ENCODE data around the gene NPM3. TPM values are rescaled to one million over a fixed set of nuclear protein-coding genes. Genes with fewer than 3 reads are reported as not detected.

The NPM3 gene
- total and polyA plus RNA-seq, 8 donors = 13.2 to 23.3 (median 18.1) TPM

GRCh38 chr10:101772017-101772894 lies 11.0 kb downstream of the NPM3 start:
- Histone ChIP-seq H3K9me3 (no peaks in the 10 kb centered on the region), H3K36me3 (no peaks in the 10 kb centered on the region), H3K27ac (no peak overlapping the region), H3K4me3 (no peak overlapping the region), H3K27me3 (peaks cover 0 to 22% (median 6%) of the 10 kb centered on the region in 4 donors), H3K4me1 (peaks cover 0 to 10% (median 5%) of the 10 kb centered on the region in 3 donors)
- no peak for ATAC-seq
- 76 to 80% methylated on average over 6 of the region's 6 CpGs for WGBS, 2 donors
- intact Hi-C loops (cut with DNase I) = loop anchor here in 1 of 3 donors (10.0 kb wide), 1 partner anchor 157 kb away; no protein-coding TSS in a partner anchor
- DNase-seq = no peak
- no peak for TF ChIP-seq CTCF (IDR thresholded peaks at IDR 0.05)
- FAIRE-seq = no peak

GRCh38 chr10:101771380-101771779 lies 11.9 kb downstream of the NPM3 start:
- peaks cover 0 to 20% (median 5%) of the 10 kb centered on the region in 4 donors for H3K27me3 ChIP-seq
- ATAC-seq (no peak), DNase-seq (no peak), FAIRE-seq (no peak)
- 81 to 85% methylated on average over 10 of the region's 10 CpGs for WGBS, 2 donors
- H3K4me3 ChIP-seq = no peak overlapping the region
- no peaks in the 10 kb centered on the region for H3K9me3 ChIP-seq
- TF ChIP-seq CTCF (IDR thresholded peaks at IDR 0.05) = no peak
- peaks cover 0 to 9% (median 5%) of the 10 kb centered on the region in 3 donors for H3K4me1 ChIP-seq
- intact Hi-C loops (cut with DNase I) = loop anchor here in 1 of 3 donors (10.0 kb wide), 1 partner anchor 157 kb away; no protein-coding TSS in a partner anchor
- H3K36me3 ChIP-seq = no peaks in the 10 kb centered on the region
- no peak overlapping the region for H3K27ac ChIP-seq

- ATAC-seq (no peak), DNase-seq (no peak), FAIRE-seq (no peak)
- no peaks in the 10 kb centered on the region for H3K9me3 ChIP-seq
- 77 to 81% methylated on average over 40 to 41 of the region's 41 CpGs for WGBS, 2 donors
- no peak overlapping the region for H3K27ac ChIP-seq
- H3K4me3 ChIP-seq = no peak overlapping the region
- H3K4me1 ChIP-seq = peaks cover 0 to 6% (median 5%) of the 10 kb centered on the region in 3 donors
- intact Hi-C loops (cut with DNase I) = loop anchor here in 1 of 3 donors (10.0 kb wide), 1 partner anchor 156 kb away; no protein-coding TSS in a partner anchor
- TF ChIP-seq CTCF (IDR thresholded peaks at IDR 0.05) = no peak
- no peaks in the 10 kb centered on the region for H3K36me3 ChIP-seq
- H3K27me3 ChIP-seq = peaks cover 0 to 19% (median 4%) of the 10 kb centered on the region in 4 donors
These were observed 12.7 kb downstream of the NPM3 start for GRCh38 chr10:101770331-101771215.

GRCh38 chr10:101769541-101770180 lies 13.6 kb downstream of the NPM3 start:
- DNase-seq (no peak), ATAC-seq (no peak), FAIRE-seq (no peak)
- H3K4me1 ChIP-seq = no peaks in the 10 kb centered on the region
- intact Hi-C loops (cut with DNase I) = loop anchor here in 1 of 3 donors (10.0 kb wide), 1 partner anchor 155 kb away; no protein-coding TSS in a partner anchor
- TF ChIP-seq CTCF (IDR thresholded peaks at IDR 0.05) = no peak
- H3K27ac ChIP-seq = no peak overlapping the region
- peaks cover 0 to 12% (median 2%) of the 10 kb centered on the region in 4 donors for H3K27me3 ChIP-seq
- no peaks in the 10 kb centered on the region for H3K9me3 ChIP-seq
- H3K4me3 ChIP-seq = no peak overlapping the region
- H3K36me3 ChIP-seq = no peaks in the 10 kb centered on the region
- 70 to 78% methylated on average over 5 of the region's 5 CpGs for WGBS, 2 donors

Measured in pancreas (tissue), 10 donors.